Liver (tissue), 9 donors: Measurements from ENCODE around the gene GAP43. TPM values are rescaled to one million over a fixed set of nuclear protein-coding genes. Genes with fewer than 3 reads are reported as not detected.

Source experiments
- DNase-seq: peaks from one replicate; pipeline ENCODE4 v3.0.0-alpha.2; 2017; ENCODE audit warnings: low spot score
- H3K27ac ChIP-seq, 2 donors: one replicate each; pipeline ENCODE4 v1.7.0; 2013; ENCODE audit warnings: inconsistent platforms in 2 of 2, low read length in 2 of 2, control low read depth in 1 of 2, low read depth in 1 of 2, mild to moderate bottlenecking in 1 of 2
- H3K27me3 ChIP-seq, 4 donors: one replicate each; pipeline versions ENCODE4 v1.6.1 to v1.7.0; 2013; ENCODE audit warnings: low read length in 3 of 4, inconsistent platforms in 1 of 4, mild to moderate bottlenecking in 1 of 4, moderate library complexity in 1 of 4; ENCODE audit not compliant: control insufficient read depth in 4 of 4, insufficient read depth in 4 of 4
- H3K36me3 ChIP-seq, 4 donors: one replicate each; pipeline versions ENCODE4 v1.6.1 to v1.7.0; 2013; ENCODE audit warnings: low read length in 3 of 4, mild to moderate bottlenecking in 3 of 4, low read depth in 1 of 4, moderate library complexity in 1 of 4; ENCODE audit not compliant: control insufficient read depth in 4 of 4, insufficient read depth in 3 of 4
- H3K4me1 ChIP-seq, 4 donors: one replicate each; pipeline versions ENCODE4 v1.6.1 to v1.7.0; 2013; ENCODE audit warnings: low read length in 3 of 4, mild to moderate bottlenecking in 3 of 4, moderate library complexity in 1 of 4; ENCODE audit not compliant: control insufficient read depth in 4 of 4, insufficient read depth in 4 of 4
- H3K4me3 ChIP-seq, 3 donors: one replicate each; pipeline versions ENCODE4 v1.6.1 to v1.7.0; 2013; ENCODE audit warnings: low read length in 3 of 3, control low read depth in 1 of 3, low read depth in 1 of 3, mild to moderate bottlenecking in 1 of 3
- H3K9ac ChIP-seq, 2 donors: one replicate each; pipeline ENCODE4 v1.7.0; 2013; ENCODE audit warnings: low read length in 2 of 2, mild to moderate bottlenecking in 2 of 2, moderate library complexity in 2 of 2, control low read depth in 1 of 2, low read depth in 1 of 2
- H3K9me3 ChIP-seq, 4 donors: one replicate each; pipeline versions ENCODE4 v1.6.1 to v1.7.0; 2013; ENCODE audit warnings: low read length in 3 of 4; ENCODE audit not compliant: control insufficient read depth in 4 of 4
- CTCF ChIP-seq: fragments of 150-350 bp; IDR thresholded peaks from 2 replicates; pipeline ENCODE4 v1.5.1; 2017; ENCODE audit warnings: improper control_type of control experiment, low read depth, low read length; ENCODE audit not compliant: missing input control
- FOXA1 ChIP-seq: IDR thresholded peaks from 2 replicates; pipeline ENCODE4 v1.6.1; 2016; ENCODE audit warnings: antibody characterized with exemption
- FOXA2 ChIP-seq: IDR thresholded peaks from 2 replicates; pipeline ENCODE4 v1.6.1; 2016; ENCODE audit warnings: antibody characterized with exemption
- GABPA ChIP-seq, 2 donors: IDR thresholded peaks in 1 of 2; conservative IDR thresholded peaks in 1 of 2; 2 replicates each; pipeline ENCODE4 v1.6.1; 2016; ENCODE audit warnings: antibody characterized with exemption in 2 of 2, mild to moderate bottlenecking in 1 of 2, moderate library complexity in 1 of 2
- HNF4A ChIP-seq, 2 donors: conservative IDR thresholded peaks; 2 replicates each; pipeline ENCODE4 v1.6.1; 2016; ENCODE audit warnings: antibody characterized with exemption in 2 of 2, mild to moderate bottlenecking in 2 of 2
- JUND ChIP-seq, 2 donors: IDR thresholded peaks; 2 replicates each; pipeline ENCODE4 v1.6.1; 2016; ENCODE audit warnings: antibody characterized with exemption in 2 of 2
- MAX ChIP-seq: IDR thresholded peaks from 2 replicates; pipeline ENCODE4 v1.6.1; 2016; ENCODE audit warnings: antibody characterized with exemption
- RAD21 ChIP-seq, 2 donors: IDR thresholded peaks; 2 replicates each; pipeline ENCODE4 v1.6.1; 2016; ENCODE audit warnings: antibody characterized with exemption in 2 of 2, mild to moderate bottlenecking in 2 of 2
- REST ChIP-seq: IDR thresholded peaks from 2 replicates; pipeline ENCODE4 v1.6.1; 2016; ENCODE audit warnings: antibody characterized with exemption, mild to moderate bottlenecking
- RXRA ChIP-seq, 2 donors: IDR thresholded peaks; 2 replicates each; pipeline ENCODE4 v1.6.1; 2017 to 2018; ENCODE audit warnings: antibody characterized with exemption in 2 of 2, mild to moderate bottlenecking in 1 of 2
- SP1 ChIP-seq: IDR thresholded peaks from 2 replicates; pipeline ENCODE4 v1.6.1; 2018; ENCODE audit warnings: antibody characterized with exemption, mild to moderate bottlenecking
- TAF1 ChIP-seq: conservative IDR thresholded peaks from 2 replicates; pipeline ENCODE4 v1.6.1; 2016; ENCODE audit warnings: antibody characterized with exemption, mild to moderate bottlenecking
- YY1 ChIP-seq: IDR thresholded peaks from 2 replicates; pipeline ENCODE4 v1.6.1; 2016; ENCODE audit warnings: antibody characterized with exemption, mild to moderate bottlenecking
- WGBS: extraction: QIAGEN DNeasy Blood & Tissue Kit; methylation state at CpG from one replicate; pipeline ENCODE4 v1.1.7; 2013; 5-methylcytosine and 5-hydroxymethylcytosine counted together
- polyA plus RNA-seq, 2 donors: library from polyadenylated mRNA; stranded (reverse) in 1 of 2; unstranded in 1 of 2; fragments of 200-250 nt in 1 of 2; fragments of >200 nt in 1 of 2; fragmentation: Nextera tagmentation in 1 of 2; extraction: Ambion mirVana in 1 of 2; gene quantifications; one replicate each; pipeline versions ENCODE4 v1.2.1 to v1.2.3, GENCODE V29; 2013 to 2015
- total RNA-seq, 2 donors: library from RNA; depleted of rRNA; stranded (reverse); fragments of >200 nt; gene quantifications; one replicate each; pipeline ENCODE4 v1.2.3, GENCODE V29; 2014
- donor health status: healthy.
- donor health status: healthy.
- donor health status: healthy.
- donor health status: healthy.
- donor health status: healthy.

Gene GAP43
- total and polyA plus RNA-seq, 4 donors: 0.06 TPM; not detected in 3

- TF ChIP-seq MAX (no peak), RAD21 (IDR thresholded peaks at IDR 0.05) (no peak), GABPA (IDR thresholded peaks at IDR 0.05 in 1 of 2, conservative IDR thresholded peaks at IDR 0.05 in 1 of 2) (no peak), JUND (IDR thresholded peaks at IDR 0.05) (no peak)
- H3K27me3 ChIP-seq: no peaks in the 10 kb centered on the region
- H3K9ac ChIP-seq: no peak overlapping the region
- H3K36me3 ChIP-seq: no peaks in the 10 kb centered on the region
- peaks cover 0 to 6% (median 0%) of the 10 kb centered on the region in 4 donors for H3K4me1 ChIP-seq
- DNase-seq: no peak
- H3K27ac ChIP-seq: no peak overlapping the region
- WGBS: 87% methylated on average over 3 of the region's 3 CpGs
- no peak overlapping the region for H3K4me3 ChIP-seq
- H3K9me3 ChIP-seq: no peaks in the 10 kb centered on the region
Measured at GRCh38 chr3:115709931-115710330, 86.6 kb downstream of the GAP43 start.

- no peak for DNase-seq
- H3K27ac ChIP-seq: no peak overlapping the region
- no peak overlapping the region for H3K4me3 ChIP-seq
- no peaks in the 10 kb centered on the region for H3K36me3 ChIP-seq
- no peak overlapping the region for H3K9ac ChIP-seq
- TF ChIP-seq FOXA1: no peak
- TF ChIP-seq TAF1: no peak
- no peak for TF ChIP-seq HNF4A (conservative IDR thresholded peaks at IDR 0.05)
- TF ChIP-seq REST: no peak
- no peak for TF ChIP-seq YY1
- TF ChIP-seq CTCF: no peak
- TF ChIP-seq SP1: no peak
- 71% methylated on average over 2 of the region's 2 CpGs for whole genome bisulfite sequencing
- no peaks in the 10 kb centered on the region for H3K27me3 ChIP-seq
- no peaks in the 10 kb centered on the region for H3K9me3 ChIP-seq
- H3K4me1 ChIP-seq: peaks cover 0 to 6% (median 0%) of the 10 kb centered on the region in 4 donors
Measured at GRCh38 chr3:115710799-115711198, 87.5 kb downstream of the GAP43 start.

- H3K36me3 ChIP-seq: no peaks in the 10 kb centered on the region
- WGBS: 0% methylated on average over 1 of the region's 1 CpG
- H3K27ac ChIP-seq: no peak overlapping the region
- no peak overlapping the region for H3K4me3 ChIP-seq
- no peaks in the 10 kb centered on the region for H3K4me1 ChIP-seq
- TF ChIP-seq FOXA2 (no peak), RXRA (IDR thresholded peaks at IDR 0.05) (no peak), GABPA (IDR thresholded peaks at IDR 0.05 in 1 of 2, conservative IDR thresholded peaks at IDR 0.05 in 1 of 2) (no peak)
- H3K9me3 ChIP-seq: no peaks in the 10 kb centered on the region
- H3K9ac ChIP-seq: no peak overlapping the region
- DNase-seq: no peak
- no peaks in the 10 kb centered on the region for H3K27me3 ChIP-seq
Measured at GRCh38 chr3:115712871-115713270, 89.6 kb downstream of the GAP43 start.
